CD8-positive, alpha-beta memory T cell (primary cell): ENCODE results near the gene AHRR. TPM values are rescaled to one million over a fixed set of nuclear protein-coding genes. Genes with fewer than 3 reads are reported as not detected.
A peak's percentile ranks its signal among the peaks of the same experiment; 100 is the strongest.

Source experiments
- CTCF ChIA-PET: fragments of 350-600 bp; sonication (Branson Sonifier 250); formaldehyde crosslinking; loops from one replicate; lab custom pipeline; 2021; ENCODE audit warnings: antibody characterized with exemption; lab: Charles Lee
- POLR2A ChIA-PET: fragments of 350-600 bp; sonication (Branson Sonifier 250); formaldehyde crosslinking; loops from one replicate; lab custom pipeline; 2021; ENCODE audit warnings: antibody characterized with exemption; lab: Charles Lee
- DNase-seq, 5 donors: peaks; one replicate each; pipeline versions ENCODE4 v3.0.0 to v3.0.0-alpha.2; 2020 to 2022; ENCODE audit warnings: mixed read lengths in 1 of 5
- H3K27ac ChIP-seq: one replicate; pipeline ENCODE4 v1.7.0; 2013; ENCODE audit warnings: low read depth, mild to moderate bottlenecking, low read length, moderate library complexity
- H3K27me3 ChIP-seq: 2 replicates; pipeline ENCODE4 v1.7.0; 2013; ENCODE audit warnings: low read length, mild to moderate bottlenecking; ENCODE audit not compliant: insufficient read depth, poor library complexity, severe bottlenecking
- H3K36me3 ChIP-seq: 2 replicates; pipeline ENCODE4 v1.7.0; 2013; ENCODE audit warnings: mild to moderate bottlenecking, low read length, moderate library complexity; ENCODE audit not compliant: insufficient read depth
- H3K4me1 ChIP-seq: 2 replicates; pipeline ENCODE4 v1.7.0; 2013; ENCODE audit warnings: mild to moderate bottlenecking, low read length, moderate library complexity; ENCODE audit not compliant: insufficient read depth
- H3K4me3 ChIP-seq: 2 replicates; pipeline ENCODE4 v1.7.0; 2013; ENCODE audit warnings: mild to moderate bottlenecking, low read length
- H3K9me3 ChIP-seq: 2 replicates; pipeline ENCODE4 v1.7.0; 2013; ENCODE audit warnings: mild to moderate bottlenecking, low read length
- H3K27ac Mint-ChIP-seq, 8 donors: one replicate each; pipeline ENCODE4 v1.8.0; 2020 to 2021; ENCODE audit warnings: mixed read lengths in 8 of 8, mild to moderate bottlenecking in 6 of 8, inconsistent platforms in 3 of 8, moderate library complexity in 3 of 8
- H3K27me3 Mint-ChIP-seq, 2 donors: one replicate each; pipeline ENCODE4 v1.8.0; 2020 to 2021; ENCODE audit warnings: mixed read lengths in 2 of 2, mild to moderate bottlenecking in 1 of 2, moderate library complexity in 1 of 2
- H3K36me3 Mint-ChIP-seq, 3 donors: one replicate each; pipeline ENCODE4 v1.8.0; 2020 to 2021; ENCODE audit warnings: mixed read lengths in 3 of 3, inconsistent platforms in 1 of 3, mild to moderate bottlenecking in 1 of 3
- H3K4me1 Mint-ChIP-seq, 3 donors: one replicate each; pipeline ENCODE4 v1.8.0; 2020 to 2021; ENCODE audit warnings: mixed read lengths in 3 of 3, inconsistent platforms in 1 of 3, mild to moderate bottlenecking in 1 of 3
- H3K4me3 Mint-ChIP-seq, 7 donors: one replicate each; pipeline ENCODE4 v1.8.0; 2020 to 2021; ENCODE audit warnings: mixed read lengths in 7 of 7, mild to moderate bottlenecking in 6 of 7, moderate library complexity in 4 of 7, inconsistent platforms in 2 of 7
- H3K9me3 Mint-ChIP-seq, 5 donors: one replicate each; pipeline ENCODE4 v1.8.0; 2020 to 2022; ENCODE audit warnings: mixed read lengths in 5 of 5, mild to moderate bottlenecking in 3 of 5, moderate library complexity in 2 of 5, inconsistent platforms in 1 of 5
- polyA plus RNA-seq: library from polyadenylated mRNA; unstranded; fragments of 300-500 nt; fragmentation: Illumina TruSeq; gene quantifications from one replicate; pipeline ENCODE4 v1.2.3, GENCODE V29; 2021
- total RNA-seq, 2 experiments: library from RNA; stranded (reverse); gene quantifications; one replicate each; pipeline ENCODE4 v1.2.3, GENCODE V29; 2021

AHRR gene
- total and polyA plus RNA-seq, 3 experiments from 2014 or later, result 31.7 to 38.2 TPM; not detected in 1

GRCh38 chr5:465591-466403 lies 144.3 kb downstream of the AHRR start:
- H3K27ac ChIP-seq, result no peak overlapping the region
- ChIA-PET CTCF (interaction anchor here (2.9 kb wide), 1 partner anchor 19 kb away, joined by 15 read pairs; no protein-coding TSS in a partner anchor), POLR2A (no interaction called here)
- H3K4me3 Mint-ChIP-seq, result no peak overlapping the region
- H3K27ac Mint-ChIP-seq, result peak overlapping the region in 3 of 8 donors; percentile 15 to 84 (median 17)
- no peak overlapping the region for H3K4me3 ChIP-seq
- no peaks in the 10 kb centered on the region for H3K27me3 ChIP-seq
- H3K27me3 Mint-ChIP-seq, result no peaks in the 10 kb centered on the region
- no peaks in the 10 kb centered on the region for H3K9me3 ChIP-seq
- H3K4me1 ChIP-seq, result peaks cover 17% of the 10 kb centered on the region
- peaks cover 5% of the 10 kb centered on the region for H3K36me3 ChIP-seq
- peaks cover 0 to 45% (median 9%) of the 10 kb centered on the region in 3 donors for H3K36me3 Mint-ChIP-seq
- H3K9me3 Mint-ChIP-seq, result no peaks in the 10 kb centered on the region
- peak in 1 of 5 donors; percentile 37 for DNase-seq
- H3K4me1 Mint-ChIP-seq, result peaks cover 9 to 26% (median 10%) of the 10 kb centered on the region in 3 donors

GRCh38 chr5:466661-467310 lies 145.3 kb downstream of the AHRR start:
- ChIA-PET POLR2A (no interaction called here), CTCF (no interaction called here)
- H3K4me1 ChIP-seq, result peaks cover 26% of the 10 kb centered on the region
- Mint-ChIP-seq H3K27me3 (no peaks in the 10 kb centered on the region), H3K27ac (peak overlapping the region in 1 of 8 donors; percentile 84), H3K36me3 (peaks cover 0 to 44% (median 6%) of the 10 kb centered on the region in 3 donors), H3K9me3 (no peaks in the 10 kb centered on the region), H3K4me1 (peaks cover 14 to 36% (median 14%) of the 10 kb centered on the region in 3 donors), H3K4me3 (no peak overlapping the region)
- H3K27me3 ChIP-seq, result no peaks in the 10 kb centered on the region
- peaks cover 5% of the 10 kb centered on the region for H3K36me3 ChIP-seq
- H3K4me3 ChIP-seq, result no peak overlapping the region
- H3K9me3 ChIP-seq, result no peaks in the 10 kb centered on the region
- DNase-seq, result peak in 1 of 5 donors; percentile 35
- H3K27ac ChIP-seq, result no peak overlapping the region

- Mint-ChIP-seq H3K4me3 (no peak overlapping the region), H3K27me3 (no peaks in the 10 kb centered on the region), H3K4me1 (peaks cover 17 to 36% (median 17%) of the 10 kb centered on the region in 3 donors), H3K9me3 (no peaks in the 10 kb centered on the region), H3K36me3 (peaks cover 0 to 31% (median 2%) of the 10 kb centered on the region in 3 donors), H3K27ac (peak overlapping the region in 2 of 8 donors; percentile 33 to 57)
- H3K4me1 ChIP-seq, result peaks cover 29% of the 10 kb centered on the region
- no peaks in the 10 kb centered on the region for H3K36me3 ChIP-seq
- DNase-seq, result peak in 1 of 5 donors; percentile 35
- H3K27me3 ChIP-seq, result no peaks in the 10 kb centered on the region
- H3K4me3 ChIP-seq, result no peak overlapping the region
- CTCF ChIA-PET, result no interaction called here
- H3K27ac ChIP-seq, result no peak overlapping the region
- no peaks in the 10 kb centered on the region for H3K9me3 ChIP-seq
- POLR2A ChIA-PET, result no interaction called here
These were observed 146.9 kb downstream of the AHRR start for GRCh38 chr5:468401-468800.

- no peak overlapping the region for H3K4me3 Mint-ChIP-seq
- H3K9me3 Mint-ChIP-seq, result no peaks in the 10 kb centered on the region
- Histone ChIP-seq H3K27me3 (peaks cover under 1% of the 10 kb centered on the region), H3K9me3 (no peaks in the 10 kb centered on the region), H3K36me3 (no peaks in the 10 kb centered on the region), H3K27ac (no peak overlapping the region), H3K4me3 (no peak overlapping the region), H3K4me1 (peaks cover 19% of the 10 kb centered on the region)
- H3K4me1 Mint-ChIP-seq, result peaks cover 7 to 29% (median 12%) of the 10 kb centered on the region in 3 donors
- peaks cover 0 to 5% of the 10 kb centered on the region in 2 donors for H3K27me3 Mint-ChIP-seq
- CTCF ChIA-PET, result no interaction called here
- peaks cover 0 to 28% (median 0%) of the 10 kb centered on the region in 3 donors for H3K36me3 Mint-ChIP-seq
- POLR2A ChIA-PET, result no interaction called here
- peak overlapping the region in 2 of 8 donors; percentile 32 to 81 for H3K27ac Mint-ChIP-seq
- DNase-seq, result peak in 1 of 5 donors; percentile 41
These were observed 148.4 kb downstream of the AHRR start for GRCh38 chr5:469752-470483.

- H3K27me3 ChIP-seq, result peaks cover 7% of the 10 kb centered on the region
- H3K36me3 ChIP-seq, result no peaks in the 10 kb centered on the region
- H3K27ac ChIP-seq, result peak overlapping the region; percentile 83
- Mint-ChIP-seq H3K9me3 (no peaks in the 10 kb centered on the region), H3K4me3 (peak overlapping the region; percentile 76 to 95 (median 81)), H3K27ac (peak overlapping the region; percentile 51 to 89 (median 77)), H3K36me3 (peaks cover 0 to 25% (median 0%) of the 10 kb centered on the region in 3 donors), H3K4me1 (peaks cover 7 to 32% (median 12%) of the 10 kb centered on the region in 3 donors), H3K27me3 (peaks cover 3 to 7% of the 10 kb centered on the region in 2 donors)
- ChIA-PET CTCF (no interaction called here), POLR2A (interaction anchor here (0.6 kb wide), 1 partner anchor 31 kb away, joined by 3 read pairs; no protein-coding TSS in a partner anchor)
- peak overlapping the region; percentile 76 for H3K4me3 ChIP-seq
- peaks cover 21% of the 10 kb centered on the region for H3K4me1 ChIP-seq
- no peaks in the 10 kb centered on the region for H3K9me3 ChIP-seq
- DNase-seq, result peak in 1 of 5 donors; percentile 50
These were observed 149.6 kb downstream of the AHRR start for GRCh38 chr5:470961-471749.

GRCh38 chr5:471750-472058 lies 150.2 kb downstream of the AHRR start:
- Mint-ChIP-seq H3K27me3 (peaks cover 3 to 8% of the 10 kb centered on the region in 2 donors), H3K4me3 (peak overlapping the region; percentile 76 to 95 (median 81)), H3K36me3 (peaks cover 0 to 21% (median 0%) of the 10 kb centered on the region in 3 donors), H3K4me1 (peaks cover 7 to 32% (median 12%) of the 10 kb centered on the region in 3 donors), H3K9me3 (no peaks in the 10 kb centered on the region), H3K27ac (peak overlapping the region; percentile 35 to 89 (median 77))
- POLR2A ChIA-PET, result interaction anchor here (0.6 kb wide), 2 partner anchors 32 to 140 kb away, joined by 3 read pairs; partner anchors contain the start of gene CEP72
- peak overlapping the region; percentile 83 for H3K27ac ChIP-seq
- no peaks in the 10 kb centered on the region for H3K36me3 ChIP-seq
- no peak for DNase-seq
- peak overlapping the region; percentile 76 for H3K4me3 ChIP-seq
- H3K27me3 ChIP-seq, result peaks cover 7% of the 10 kb centered on the region
- H3K9me3 ChIP-seq, result no peaks in the 10 kb centered on the region
- H3K4me1 ChIP-seq, result peaks cover 21% of the 10 kb centered on the region
- CTCF ChIA-PET, result no interaction called here

- CTCF ChIA-PET, result interaction anchor here (1.6 kb wide), 1 partner anchor 72 kb away, joined by 3 read pairs; no protein-coding TSS in a partner anchor
- POLR2A ChIA-PET, result interaction anchor here (0.6 to 1.6 kb wide), 3 partner anchors 29 to 140 kb away, joined by 3 to 6 read pairs (median 3); partner anchors contain the start of genes CEP72 and EXOC3
- Histone ChIP-seq H3K4me1 (peaks cover 21% of the 10 kb centered on the region), H3K27me3 (peaks cover 7% of the 10 kb centered on the region), H3K9me3 (no peaks in the 10 kb centered on the region), H3K36me3 (no peaks in the 10 kb centered on the region), H3K27ac (peak overlapping the region; percentile 83), H3K4me3 (peak overlapping the region; percentile 76)
- Mint-ChIP-seq H3K27ac (peak overlapping the region; percentile 50 to 89 (median 77)), H3K9me3 (no peaks in the 10 kb centered on the region), H3K4me1 (peaks cover 7 to 32% (median 12%) of the 10 kb centered on the region in 3 donors), H3K36me3 (peaks cover 0 to 17% (median 0%) of the 10 kb centered on the region in 3 donors), H3K4me3 (peak overlapping the region; percentile 76 to 95 (median 81)), H3K27me3 (peaks cover 3 to 9% of the 10 kb centered on the region in 2 donors)
- DNase-seq, result peak in 1 of 5 donors; percentile 48
These were observed 150.7 kb downstream of the AHRR start for GRCh38 chr5:472076-472655.
